Activated CD4-positive, CD25-positive, alpha-beta regulatory T cell treated with anti-CD3 and anti-CD28 coated beads, Interleukin-2, amount 50 U/mL, for 72 hours (primary cell): ENCODE measurements around the gene SH3PXD2A.

Experiments used
- DNase-seq: peaks from one replicate; pipeline ENCODE4 v3.0.0; 2021

Gene SH3PXD2A

DNA sequence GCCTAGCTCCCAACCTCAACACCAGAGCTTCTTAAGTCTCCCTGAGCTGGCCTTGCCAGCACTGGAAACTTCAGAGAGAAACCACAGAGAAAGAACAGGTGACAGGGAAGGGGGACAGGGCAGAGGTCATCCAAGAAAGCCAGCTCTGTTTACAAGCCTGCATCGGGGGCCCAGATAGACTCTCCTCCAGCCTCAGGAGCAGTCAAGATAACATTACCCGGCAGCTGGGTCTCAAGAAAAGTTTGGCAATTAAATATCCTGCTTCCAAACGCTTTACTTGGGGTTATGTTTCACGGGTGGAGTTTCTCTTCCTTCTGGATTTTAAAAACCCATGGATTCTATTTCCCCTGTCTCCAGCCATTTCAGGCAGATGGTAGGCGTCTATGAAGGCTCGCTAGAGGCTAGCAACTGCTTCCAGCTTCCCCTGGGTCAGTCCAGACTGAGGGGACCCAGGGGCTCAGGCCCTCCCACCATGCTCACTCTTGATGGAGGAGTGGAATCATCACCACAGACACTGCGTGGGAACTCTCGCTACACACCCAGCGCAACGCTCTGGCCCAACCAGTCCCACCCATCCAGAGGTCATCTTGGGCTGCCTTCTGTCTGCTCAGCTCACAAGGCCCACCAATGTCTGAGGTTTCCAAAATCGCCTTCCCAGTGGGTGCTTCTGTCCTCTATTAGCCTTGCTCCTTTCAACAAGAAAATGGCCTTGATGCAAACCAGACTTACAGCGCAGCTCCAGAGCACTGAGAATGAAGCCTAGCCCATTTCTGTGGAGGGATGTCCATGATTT is 48.8 kb downstream of the SH3PXD2A start:
- no peak for DNase-seq

GRCh38 chr10:103805781-103806180 is 49.6 kb downstream of the SH3PXD2A start:
- DNase-seq = no peak

DNA sequence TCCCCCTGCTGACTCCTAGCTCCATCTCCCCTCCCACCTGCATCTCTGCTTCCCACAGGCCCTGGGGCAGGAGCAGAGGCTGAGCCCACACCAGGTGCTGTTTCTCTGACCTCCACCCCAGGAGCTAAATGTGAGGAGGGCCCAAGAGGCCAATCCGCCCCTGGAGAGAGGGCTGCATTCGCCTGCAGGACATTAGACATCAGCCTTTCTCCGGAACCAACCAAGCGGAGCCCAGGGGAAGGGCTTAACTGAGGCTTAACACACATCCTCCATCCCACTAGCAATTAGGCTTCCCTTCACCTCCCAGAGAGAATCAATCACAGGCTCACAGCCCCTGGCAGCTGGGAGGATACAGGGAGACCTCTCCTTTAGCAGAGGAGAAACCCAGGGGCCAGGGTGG is 50.5 kb downstream of the SH3PXD2A start:
- no peak for DNase-seq

GRCh38 chr10:103803941-103804340 is 51.4 kb downstream of the SH3PXD2A start:
- no peak for DNase-seq

- no peak for DNase-seq
Observed at GRCh38 chr10:103802637-103803353, 52.6 kb downstream of the SH3PXD2A start.

DNA sequence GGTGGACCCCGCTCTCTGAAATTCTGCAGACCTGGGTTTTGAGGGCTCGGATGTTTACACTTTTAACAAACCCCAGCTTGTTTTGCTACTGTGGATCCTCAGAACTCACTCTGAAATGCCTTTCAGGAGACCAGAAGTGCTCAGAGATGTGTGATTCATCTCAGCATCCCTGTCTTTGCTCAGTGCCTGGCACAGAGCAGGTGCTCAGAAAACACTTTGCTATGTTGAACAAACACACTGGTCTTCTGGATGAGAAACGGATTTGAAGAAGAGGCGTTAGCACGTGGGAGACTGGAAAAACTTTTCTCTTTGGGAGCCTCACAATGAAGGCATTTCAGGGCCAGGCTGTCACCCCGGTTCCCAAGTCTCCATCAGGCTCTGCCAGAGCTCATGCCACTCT is 53.3 kb downstream of the SH3PXD2A start:
- no peak for DNase-seq

DNA sequence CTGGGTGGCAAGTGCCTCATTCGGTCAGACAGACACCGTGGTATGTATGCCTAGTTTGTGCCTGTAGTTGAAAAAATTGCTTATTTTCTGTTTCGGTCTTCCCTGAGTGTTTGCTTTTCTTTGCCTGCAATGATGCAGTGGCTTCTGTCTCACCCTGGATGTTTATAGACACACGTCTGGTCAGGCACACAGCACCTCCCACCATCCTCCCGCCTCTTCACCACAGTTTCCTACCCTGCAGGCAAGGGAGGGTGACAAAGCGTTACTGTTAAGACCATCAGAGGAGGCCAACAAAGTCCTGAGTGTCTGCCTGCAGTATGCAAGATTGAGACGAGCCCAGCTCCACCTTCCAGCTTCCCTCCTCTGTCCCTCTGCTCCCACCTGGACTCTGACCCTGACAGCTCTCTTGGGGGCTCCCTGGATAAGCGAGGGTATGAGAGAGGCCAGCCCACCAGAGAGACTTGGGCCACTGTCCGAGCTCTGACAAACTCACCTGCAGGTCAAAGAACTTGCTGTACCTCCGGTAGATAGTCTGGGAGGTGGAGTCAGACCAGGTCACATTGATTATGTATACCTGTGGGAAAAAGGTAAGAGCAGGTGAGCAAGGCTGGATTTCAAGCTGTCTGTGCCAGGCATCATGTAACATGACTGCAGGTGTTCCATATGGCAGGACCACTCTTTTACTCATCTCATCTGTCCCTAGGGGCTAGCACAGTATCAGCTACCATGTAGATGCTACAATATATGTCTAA is 54.4 kb downstream of the SH3PXD2A start:
- no peak for DNase-seq

- DNase-seq = no peak
Observed at GRCh38 chr10:103800089-103800488, 55.3 kb downstream of the SH3PXD2A start.

GRCh38 chr10:103799341-103799740 is 56.0 kb downstream of the SH3PXD2A start:
- no peak for DNase-seq

- DNase-seq = no peak
Observed at GRCh38 chr10:103798511-103798910, 56.9 kb downstream of the SH3PXD2A start.

DNA sequence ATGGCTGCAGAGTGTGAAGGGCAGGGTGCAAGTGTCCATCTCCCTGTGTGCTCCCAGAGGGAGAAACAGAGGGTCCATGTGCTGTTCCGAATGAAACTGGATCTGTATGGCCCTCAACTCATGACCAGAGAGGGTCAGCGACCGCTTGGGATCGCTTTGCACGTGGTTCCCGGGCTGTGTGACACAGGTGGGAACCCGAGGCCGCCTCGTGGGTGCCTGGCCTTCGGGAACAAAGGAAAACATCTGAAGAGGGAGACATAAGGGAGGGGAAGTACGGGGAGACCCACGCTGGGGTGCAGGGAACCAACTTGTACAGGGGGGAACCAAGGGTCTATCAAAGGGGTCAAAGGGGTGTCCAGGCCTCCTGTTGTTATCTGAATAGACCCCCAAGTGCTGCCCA is 57.5 kb downstream of the SH3PXD2A start:
- no peak for DNase-seq

GRCh38 chr10:103795634-103796270 is 59.6 kb downstream of the SH3PXD2A start:
- DNase-seq = no peak

GRCh38 chr10:103794996-103795395 is 60.4 kb downstream of the SH3PXD2A start:
- DNase-seq = no peak

GRCh38 chr10:103793920-103794883 is 61.2 kb downstream of the SH3PXD2A start:
- DNase-seq = no peak

- no peak for DNase-seq
Observed at GRCh38 chr10:103793429-103793828, 61.9 kb downstream of the SH3PXD2A start.

GRCh38 chr10:103792547-103792946 is 62.8 kb downstream of the SH3PXD2A start:
- no peak for DNase-seq

- DNase-seq = no peak
Observed at GRCh38 chr10:103791858-103792257, 63.5 kb downstream of the SH3PXD2A start.

GRCh38 chr10:103791291-103791690 is 64.1 kb downstream of the SH3PXD2A start:
- no peak for DNase-seq

DNA sequence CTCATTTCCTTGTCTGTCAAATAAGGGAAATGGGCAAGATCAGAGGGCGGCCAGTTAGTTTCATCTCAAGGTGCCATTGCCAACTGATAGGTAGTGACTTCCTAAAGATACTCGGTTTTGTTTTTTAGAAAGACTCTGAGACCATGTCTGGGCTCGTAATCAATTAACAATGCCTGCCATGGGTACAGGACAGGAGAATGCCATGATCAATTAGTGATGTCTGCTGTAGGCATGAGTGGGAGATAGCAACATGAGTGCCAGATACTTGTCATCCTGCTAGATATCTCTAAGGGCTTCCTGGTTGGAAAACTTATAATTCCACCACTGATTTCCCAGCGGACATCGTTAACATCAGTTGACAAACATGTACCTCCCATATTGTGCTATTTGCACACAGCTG is 64.8 kb downstream of the SH3PXD2A start:
- DNase-seq = no peak

DNA sequence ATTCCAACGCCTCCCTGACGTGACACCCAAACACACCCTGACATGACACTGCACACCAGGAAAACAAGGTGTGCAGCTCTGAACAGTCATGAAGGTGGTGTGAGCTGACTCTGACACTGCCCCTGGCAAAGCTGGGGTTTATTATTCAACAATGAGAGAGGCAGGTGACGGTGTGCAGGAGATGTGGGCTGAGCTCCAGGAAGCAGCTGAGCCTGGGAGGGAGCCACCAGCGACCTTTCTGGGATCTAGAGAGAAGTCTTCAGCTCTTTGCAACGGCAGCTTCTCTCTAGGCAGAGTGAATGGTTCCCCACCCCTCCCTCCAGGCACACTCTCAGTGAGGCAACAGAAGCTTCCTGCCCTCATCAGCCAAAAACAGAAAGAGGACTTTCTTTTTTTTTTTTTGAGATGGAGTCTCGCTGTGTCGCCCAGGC is 65.6 kb downstream of the SH3PXD2A start:
- no peak for DNase-seq

GRCh38 chr10:103789161-103789560 is 66.2 kb downstream of the SH3PXD2A start:
- DNase-seq = no peak

DNA sequence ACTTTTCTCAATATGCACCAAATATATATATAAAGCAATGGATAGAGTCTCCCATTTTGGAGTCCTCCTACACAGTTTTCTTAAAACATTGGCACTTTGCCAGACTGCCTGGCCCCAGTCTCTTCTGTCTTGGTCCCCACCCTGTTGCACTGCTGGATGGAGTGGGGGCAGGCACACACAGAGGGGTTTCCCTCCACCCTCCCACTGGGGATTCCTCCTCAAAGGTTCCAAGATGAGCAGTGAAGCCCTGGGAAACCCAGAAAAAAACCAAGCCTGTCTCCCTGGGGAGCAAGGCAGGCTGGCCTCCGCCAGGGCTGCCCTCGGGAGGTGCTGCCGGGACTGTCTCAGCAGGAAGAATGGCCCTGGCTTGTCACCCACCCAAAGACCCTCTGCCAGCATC is 68.0 kb downstream of the SH3PXD2A start:
- DNase-seq = no peak
